ENCODE measurements around the gene ZMYM2.

- TF ChIP-seq EP300 (IDR thresholded peaks at IDR 0.05), result no peak
- TF ChIP-seq CTCF (IDR thresholded peaks at IDR 0.05), result no peak
- no peak for TF ChIP-seq POLR2A (IDR thresholded peaks at IDR 0.05; ENCODE audit: low read length)
- no peak for TF ChIP-seq CEBPB (IDR thresholded peaks at IDR 0.05)
- no peak for TF ChIP-seq PHF8 (IDR thresholded peaks at IDR 0.05; ENCODE audit: borderline replicate concordance, low read depth)
- TF ChIP-seq JUN (IDR thresholded peaks at IDR 0.05), result no peak
- no peak for TF ChIP-seq BHLHE40 (IDR thresholded peaks at IDR 0.05; ENCODE audit: low read depth, low read length)
- TF ChIP-seq RNF2 (IDR thresholded peaks at IDR 0.05; ENCODE audit: borderline replicate concordance, low read depth), result no peak
- TF ChIP-seq SMC3 (IDR thresholded peaks at IDR 0.05), result no peak
Observed at GRCh38 chr13:19991531-19991930, 33.0 kb downstream of the ZMYM2 start.

All from A549 (cell line).